GM18519 (cell line): ENCODE data around the gene HSD3B7.
"Not testable (repeated sequence)": the region's sequence is repeated elsewhere in the genome, so short reads cannot be mapped to it uniquely, and the experiment has no call there.

Experiments
- ATAC-seq: cut with Tn5 transposase; IDR thresholded peaks from one replicate; pipeline ENCODE4 v1.9.1; 2021; ENCODE audit warnings: mild to moderate bottlenecking, moderate library complexity; ENCODE audit not compliant: unreplicated experiment, low FRiP score

HSD3B7 gene

GRCh38 chr16:31017756-31018155 is 32.7 kb downstream of the HSD3B7 start:
- ATAC-seq, result not testable (repeated sequence)

GRCh38 chr16:31020536-31020935 is 35.5 kb downstream of the HSD3B7 start:
- no peak for ATAC-seq

DNA sequence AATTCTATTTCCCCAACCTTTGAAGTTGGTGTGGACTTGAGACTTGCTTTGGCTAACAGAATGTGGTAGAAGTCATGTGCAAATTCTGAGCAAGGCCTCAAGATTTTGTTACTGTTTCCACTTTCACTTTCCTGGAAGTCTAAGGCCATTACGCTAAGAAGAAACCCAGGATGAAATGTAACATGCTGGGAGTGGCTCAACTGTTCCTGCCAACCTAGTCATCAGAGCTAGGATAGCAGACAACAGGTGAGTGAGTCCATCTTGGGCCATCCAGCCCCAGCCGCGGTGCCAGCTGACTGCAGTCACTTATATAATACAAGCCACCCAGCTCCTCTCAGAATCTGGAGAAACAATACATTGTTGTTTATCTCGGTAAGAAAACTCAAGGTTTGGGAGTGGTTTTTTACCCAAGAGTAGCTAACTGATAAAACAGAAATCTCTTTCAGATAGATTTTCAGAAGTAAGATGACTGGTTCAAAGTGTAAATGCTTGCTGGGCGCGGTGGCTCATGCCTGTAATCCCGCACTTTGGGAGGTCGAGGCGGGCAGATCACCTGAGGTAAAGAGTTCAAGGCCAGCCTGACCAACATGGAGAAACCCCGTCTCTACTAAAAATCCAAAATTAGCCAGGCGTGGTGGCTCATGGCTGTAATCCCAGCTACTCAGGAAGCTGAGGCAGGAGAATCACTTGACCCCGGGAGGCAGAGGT is 37.7 kb downstream of the HSD3B7 start:
- ATAC-seq, result no peak

- ATAC-seq, result no peak
These were observed 38.2 kb downstream of the HSD3B7 start for GRCh38 chr16:31023252-31023602.

- ATAC-seq, result no peak
These were observed 38.7 kb downstream of the HSD3B7 start for GRCh38 chr16:31023627-31024226.

- no peak for ATAC-seq
These were observed 40.3 kb downstream of the HSD3B7 start for GRCh38 chr16:31025339-31025738.

- ATAC-seq, result no peak
These were observed 44.3 kb downstream of the HSD3B7 start for GRCh38 chr16:31029272-31029671.

GRCh38 chr16:31031276-31031675 is 46.3 kb downstream of the HSD3B7 start:
- no peak for ATAC-seq

GRCh38 chr16:31032736-31033708 is 48.0 kb downstream of the HSD3B7 start, which contains the start of gene STX4:
Gene STX4, plus strand, starts transcription at chr16:31033558. Its CDS starts 248 bp downstream, at chr16:31033806.
- peak; percentile 74 for ATAC-seq

DNA sequence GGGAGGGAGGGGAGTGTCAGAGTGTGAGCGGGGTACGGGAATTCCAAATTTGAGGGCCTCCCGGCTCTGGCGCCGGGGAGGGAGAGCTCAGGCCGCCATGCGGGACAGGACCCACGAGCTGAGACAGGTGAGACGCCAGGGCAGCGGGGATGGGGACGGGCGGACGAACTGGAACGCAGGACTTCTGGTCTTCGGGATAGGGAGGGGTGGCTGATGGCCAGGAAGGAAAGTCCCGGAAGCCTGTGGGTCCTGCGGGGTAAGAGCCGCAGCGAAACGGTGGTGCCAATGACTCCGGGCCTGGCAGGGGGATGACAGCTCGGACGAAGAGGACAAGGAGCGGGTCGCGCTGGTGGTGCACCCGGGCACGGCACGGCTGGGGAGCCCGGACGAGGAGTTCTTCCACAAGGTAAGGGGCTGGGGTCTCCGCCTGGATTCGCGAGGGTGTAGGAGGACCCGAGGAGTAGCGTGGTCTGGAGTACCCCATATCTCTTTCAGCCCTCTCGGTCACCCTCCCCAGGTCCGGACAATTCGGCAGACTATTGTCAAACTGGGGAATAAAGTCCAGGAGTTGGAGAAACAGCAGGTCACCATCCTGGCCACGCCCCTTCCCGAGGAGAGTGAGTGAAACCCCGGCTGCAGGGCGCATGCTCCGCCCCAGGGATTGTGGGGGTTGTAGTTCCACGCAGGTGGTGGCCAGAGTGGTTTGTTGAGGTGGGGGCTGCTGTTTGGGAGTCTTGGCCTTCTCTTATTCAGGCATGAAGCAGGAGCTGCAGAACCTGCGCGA is 48.9 kb downstream of the HSD3B7 start:
- ATAC-seq, result peak; percentile 28

DNA sequence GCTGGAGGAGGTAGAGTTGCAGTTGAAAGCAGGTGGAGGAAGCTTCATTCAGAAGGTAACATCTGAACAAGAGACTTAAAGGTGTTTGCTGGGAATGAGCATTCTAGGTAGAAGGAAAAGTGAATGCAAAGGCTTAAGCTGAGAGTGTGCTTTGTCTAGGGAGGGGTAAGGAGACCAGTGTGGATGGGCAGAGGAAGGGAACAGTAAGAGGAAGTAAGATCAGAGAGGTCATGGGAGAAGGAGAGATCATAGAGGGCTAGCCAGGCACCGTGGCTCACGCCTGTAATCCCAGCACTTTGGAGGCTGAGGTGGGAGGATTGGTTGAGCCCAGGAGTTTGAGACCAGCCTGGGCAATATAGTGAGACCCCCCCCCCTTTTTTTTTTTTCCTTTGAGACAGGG is 51.7 kb downstream of the HSD3B7 start:
- no peak for ATAC-seq
